HCT116 (cell line): Measurements from ENCODE around the gene TRAPPC12. TPM values are rescaled to one million over a fixed set of nuclear protein-coding genes. Genes with fewer than 3 reads are reported as not detected.
A peak's percentile ranks its signal among the peaks of the same experiment; 100 is the strongest.

Experiments
- ATAC-seq: fragments of 200-7000 bp; cut with Tn5 transposase; 2 replicates; pipeline ENCODE4 v1.9.1; 2020; ENCODE audit warnings: mild to moderate bottlenecking, moderate library complexity
- BruUV-seq: library from RNA; stranded (reverse); fragments of 400-500 nt; replicated peaks from 2 replicates; lab custom pipeline; 2021; lab: Mats Ljungman, UMichigan
- CTCF ChIA-PET: fragments of 300-600 bp; sonication (Branson Sonifier 250); formaldehyde crosslinking; loops from one replicate; lab custom pipeline; 2021; ENCODE audit warnings: antibody characterized with exemption; lab: Charles Lee
- POLR2A ChIA-PET: fragments of 300-600, 350-600 bp; sonication (Branson Sonifier 250); formaldehyde crosslinking; loops from one replicate; lab custom pipeline; 2021; ENCODE audit warnings: antibody characterized with exemption; lab: Charles Lee
- RAD21 ChIA-PET, 2 experiments: fragments of 300-600 bp; sonication (Branson Sonifier 250); formaldehyde crosslinking; loops; one replicate each; lab custom pipeline; 2023; ENCODE audit warnings: low total read pairs in 2 of 2; ENCODE audit not compliant: uncharacterized antibody in 2 of 2, unreplicated experiment in 2 of 2, low non-redundant PET in 1 of 2; lab: Charles Lee
- DNase-seq: peaks from one replicate; pipeline ENCODE4 v3.0.0-alpha.2; 2010; ENCODE audit warnings: low read depth, low spot score
- H2AFZ ChIP-seq: fragments of 200-600 bp; shearing (Covaris generic), sonication (generic); 2 replicates; pipeline ENCODE4 v1.6.1; 2017; ENCODE audit warnings: low read depth, mixed run types, mixed read lengths, antibody characterized with exemption, low read length; ENCODE audit not compliant: poor library complexity, severe bottlenecking
- H3K27ac ChIP-seq: 2 replicates; pipeline ENCODE4 v1.5.1; 2012; ENCODE audit warnings: low read depth, low read length
- H3K27me3 ChIP-seq: fragments of 200-600 bp; sonication (generic); 2 replicates; pipeline ENCODE4 v1.6.1; 2016; ENCODE audit warnings: mixed run types, low read length, mixed read lengths; ENCODE audit not compliant: insufficient read depth
- H3K36me3 ChIP-seq, 2 experiments: fragments of 200-500 bp in 1 of 2; fragments of 200-600 bp in 1 of 2; sonication (Bioruptor generic) in 1 of 2; sonication (generic) in 1 of 2; 2 replicates each; pipeline versions ENCODE4 v1.5.1 to v1.6.1; 2014 to 2016; ENCODE audit warnings: low read length in 2 of 2, inconsistent platforms in 1 of 2, mixed read lengths in 1 of 2, mixed run types in 1 of 2; ENCODE audit not compliant: insufficient read depth in 2 of 2, control insufficient read depth in 1 of 2
- H3K4me1 ChIP-seq, 2 experiments: fragments of 200-600 bp in 1 of 2; sonication (generic) in 1 of 2; 2 replicates each; pipeline versions ENCODE4 v1.5.1 to v1.6.1; 2012 to 2017; ENCODE audit warnings: low read length in 2 of 2, inconsistent platforms in 1 of 2, mild to moderate bottlenecking in 1 of 2, mixed read lengths in 1 of 2, mixed run types in 1 of 2, moderate library complexity in 1 of 2; ENCODE audit not compliant: insufficient read depth in 2 of 2, control insufficient read depth in 1 of 2
- H3K4me2 ChIP-seq: fragments of 200-600 bp; sonication (generic); 2 replicates; pipeline ENCODE4 v1.6.1; 2017; ENCODE audit warnings: mixed run types, low read length, mixed read lengths
- H3K4me3 ChIP-seq, 2 experiments: fragments of 200-600 bp in 1 of 2; sonication (generic) in 1 of 2; replicated peaks in 1 of 2; 2 replicates each; pipeline ENCODE4 v1.5.1; 2011 to 2016; ENCODE audit warnings: low read length in 2 of 2, control low read depth in 1 of 2, low read depth in 1 of 2, mild to moderate bottlenecking in 1 of 2, mixed read lengths in 1 of 2, mixed run types in 1 of 2
- H3K79me2 ChIP-seq: fragments of 200-600 bp; sonication (generic); 2 replicates; pipeline ENCODE4 v1.6.1; 2017; ENCODE audit warnings: mild to moderate bottlenecking, mixed run types, low read length, moderate library complexity, mixed read lengths; ENCODE audit not compliant: insufficient read depth
- H3K9ac ChIP-seq: fragments of 200-600 bp; sonication (generic); 2 replicates; pipeline ENCODE4 v1.6.1; 2016; ENCODE audit warnings: low read length, mixed read lengths
- H3K9me2 ChIP-seq: fragments of 200-600 bp; sonication (generic), shearing (Covaris generic); 2 replicates; pipeline ENCODE4 v1.6.1; 2017; ENCODE audit warnings: mixed run types, mild to moderate bottlenecking, moderate library complexity; ENCODE audit not compliant: insufficient read depth
- H3K9me3 ChIP-seq, 2 experiments: fragments of 200-500 bp in 1 of 2; fragments of 200-600 bp in 1 of 2; sonication (Bioruptor generic) in 1 of 2; sonication (generic) in 1 of 2; 2 replicates each; pipeline ENCODE4 v1.6.1; 2014 to 2017; ENCODE audit warnings: low read length in 2 of 2, mixed read lengths in 2 of 2, inconsistent platforms in 1 of 2, low read depth in 1 of 2, mild to moderate bottlenecking in 1 of 2, mixed run types in 1 of 2, moderate library complexity in 1 of 2; ENCODE audit not compliant: control insufficient read depth in 1 of 2, insufficient read depth in 1 of 2
- H4K20me1 ChIP-seq: fragments of 200-600 bp; sonication (generic), shearing (Covaris generic); 2 replicates; pipeline ENCODE4 v1.6.1; 2017; ENCODE audit warnings: mixed run types, mild to moderate bottlenecking, moderate library complexity; ENCODE audit not compliant: insufficient read depth
- CBX3 ChIP-seq: IDR thresholded peaks from 2 replicates; pipeline ENCODE4 v1.6.1; 2012; ENCODE audit warnings: low read depth
- ELF1 ChIP-seq: IDR thresholded peaks from 2 replicates; pipeline ENCODE4 v1.6.1; 2012; ENCODE audit warnings: low read depth, borderline replicate concordance
- EZH2 ChIP-seq: fragments of 200-600 bp; sonication (generic); IDR thresholded peaks from 2 replicates; pipeline ENCODE4 v1.6.1; 2017; ENCODE audit warnings: antibody characterized with exemption, mixed run types
- EZH2phosphoT487 ChIP-seq: fragments of 200-600 bp; IDR thresholded peaks from 2 replicates; pipeline ENCODE4 v1.6.1; 2018; ENCODE audit warnings: antibody characterized with exemption, borderline replicate concordance
- JUND ChIP-seq: IDR thresholded peaks from 2 replicates; pipeline ENCODE4 v1.6.1; 2012
- POLR2A ChIP-seq: IDR thresholded peaks from 2 replicates; pipeline ENCODE4 v1.7.0; 2011; ENCODE audit warnings: borderline replicate concordance; ENCODE audit not compliant: insufficient read depth, insufficient read length; ENCODE audit errors: extremely low read depth
- RAD21 ChIP-seq: IDR thresholded peaks from 2 replicates; pipeline ENCODE4 v1.6.1; 2012; ENCODE audit warnings: low read depth, mild to moderate bottlenecking
- REST ChIP-seq: IDR thresholded peaks from 2 replicates; pipeline ENCODE4 v1.6.1; 2012; ENCODE audit warnings: low read depth
- SIN3A ChIP-seq: IDR thresholded peaks from 2 replicates; pipeline ENCODE4 v1.6.1; 2012; ENCODE audit warnings: low read depth
- SRF ChIP-seq: IDR thresholded peaks from 2 replicates; pipeline ENCODE4 v1.6.1; 2012; ENCODE audit warnings: low read depth
- YY1 ChIP-seq: IDR thresholded peaks from 2 replicates; pipeline ENCODE4 v1.6.1; 2011; ENCODE audit warnings: low read length, low read depth, moderate library complexity, mild to moderate bottlenecking; ENCODE audit not compliant: insufficient replicate concordance; ENCODE audit errors: extremely low read depth
- ZFX ChIP-seq: fragments of 450-650 bp; IDR thresholded peaks from 2 replicates; pipeline ENCODE4 v1.6.1; 2017
- ZNF274 ChIP-seq: fragments of 200-500 bp; sonication (Bioruptor generic); IDR thresholded peaks from 2 replicates; pipeline ENCODE4 v1.6.1; 2014; ENCODE audit warnings: mild to moderate bottlenecking, low read depth, low read length, inconsistent platforms
- intact Hi-C: fragments of 100-400 bp; cut with micrococcal nuclease; formaldehyde crosslinking; loops from 2 replicates; pipeline ENCODE4 v1.10.0; 2022
- total RNA-seq: library from RNA; stranded (reverse); gene quantifications from one replicate; pipeline ENCODE4 v1.2.1, GENCODE V29; 2021; ENCODE audit not compliant: unreplicated experiment
- TF ChIP-seq, protein P1 (sequence below): IDR thresholded peaks from 2 replicates; pipeline ENCODE4 v1.6.1; 2011; ENCODE audit warnings: mild to moderate bottlenecking, low read length, moderate library complexity; ENCODE audit not compliant: insufficient replicate concordance; ENCODE audit errors: extremely low read depth
- TF ChIP-seq, protein P2 (sequence below), 3 experiments: fragments of 200-600 bp in 1 of 3; sonication (generic) in 1 of 3; IDR thresholded peaks in 2 of 3; conservative IDR thresholded peaks in 1 of 3; 2 replicates each; pipeline ENCODE4 v1.5.1; 2012 to 2017; ENCODE audit warnings: low read depth in 2 of 3, low read length in 2 of 3, antibody characterized with exemption in 1 of 3, borderline replicate concordance in 1 of 3, control low read depth in 1 of 3, mild to moderate bottlenecking in 1 of 3, mixed read lengths in 1 of 3, mixed run types in 1 of 3, moderate library complexity in 1 of 3; ENCODE audit not compliant: insufficient read depth in 1 of 3
- TF ChIP-seq, protein P3 (sequence below): IDR thresholded peaks from 2 replicates; pipeline ENCODE4 v1.6.1; 2012

TRAPPC12 gene
- total RNA-seq, 1 experiment from 2014 or later = 47.4 TPM

- TF ChIP-seq ZFX (no peak), YY1 (peak; percentile 13), EZH2 (no peak), EZH2phosphoT487 (no peak), REST (no peak), SIN3A (no peak), SRF (no peak), POLR2A (no peak), JUND (no peak), ELF1 (no peak), ZNF274 (no peak), CBX3 (0 out of 2 replicates have a peak, but pooled peaks have one; percentile 17), RAD21 (peak; percentile 61; the same call in 1 of the 2 replicates)
- TF ChIP-seq, protein P1, sequence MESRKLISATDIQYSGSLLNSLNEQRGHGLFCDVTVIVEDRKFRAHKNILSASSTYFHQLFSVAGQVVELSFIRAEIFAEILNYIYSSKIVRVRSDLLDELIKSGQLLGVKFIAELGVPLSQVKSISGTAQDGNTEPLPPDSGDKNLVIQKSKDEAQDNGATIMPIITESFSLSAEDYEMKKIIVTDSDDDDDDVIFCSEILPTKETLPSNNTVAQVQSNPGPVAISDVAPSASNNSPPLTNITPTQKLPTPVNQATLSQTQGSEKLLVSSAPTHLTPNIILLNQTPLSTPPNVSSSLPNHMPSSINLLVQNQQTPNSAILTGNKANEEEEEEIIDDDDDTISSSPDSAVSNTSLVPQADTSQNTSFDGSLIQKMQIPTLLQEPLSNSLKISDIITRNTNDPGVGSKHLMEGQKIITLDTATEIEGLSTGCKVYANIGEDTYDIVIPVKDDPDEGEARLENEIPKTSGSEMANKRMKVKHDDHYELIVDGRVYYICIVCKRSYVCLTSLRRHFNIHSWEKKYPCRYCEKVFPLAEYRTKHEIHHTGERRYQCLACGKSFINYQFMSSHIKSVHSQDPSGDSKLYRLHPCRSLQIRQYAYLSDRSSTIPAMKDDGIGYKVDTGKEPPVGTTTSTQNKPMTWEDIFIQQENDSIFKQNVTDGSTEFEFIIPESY = no peak
- TF ChIP-seq, protein P2, sequence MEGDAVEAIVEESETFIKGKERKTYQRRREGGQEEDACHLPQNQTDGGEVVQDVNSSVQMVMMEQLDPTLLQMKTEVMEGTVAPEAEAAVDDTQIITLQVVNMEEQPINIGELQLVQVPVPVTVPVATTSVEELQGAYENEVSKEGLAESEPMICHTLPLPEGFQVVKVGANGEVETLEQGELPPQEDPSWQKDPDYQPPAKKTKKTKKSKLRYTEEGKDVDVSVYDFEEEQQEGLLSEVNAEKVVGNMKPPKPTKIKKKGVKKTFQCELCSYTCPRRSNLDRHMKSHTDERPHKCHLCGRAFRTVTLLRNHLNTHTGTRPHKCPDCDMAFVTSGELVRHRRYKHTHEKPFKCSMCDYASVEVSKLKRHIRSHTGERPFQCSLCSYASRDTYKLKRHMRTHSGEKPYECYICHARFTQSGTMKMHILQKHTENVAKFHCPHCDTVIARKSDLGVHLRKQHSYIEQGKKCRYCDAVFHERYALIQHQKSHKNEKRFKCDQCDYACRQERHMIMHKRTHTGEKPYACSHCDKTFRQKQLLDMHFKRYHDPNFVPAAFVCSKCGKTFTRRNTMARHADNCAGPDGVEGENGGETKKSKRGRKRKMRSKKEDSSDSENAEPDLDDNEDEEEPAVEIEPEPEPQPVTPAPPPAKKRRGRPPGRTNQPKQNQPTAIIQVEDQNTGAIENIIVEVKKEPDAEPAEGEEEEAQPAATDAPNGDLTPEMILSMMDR (IDR thresholded peaks at IDR 0.05 in 2 of 3, conservative IDR thresholded peaks at IDR 0.05 in 1 of 3; ENCODE audit: borderline replicate concordance in 1 of 3, insufficient read depth in 1 of 3, low read depth in 2 of 3, low read length in 2 of 3) = peak; percentile 67 to 99 (median 98); a peak in 5 of 6 replicates
- TF ChIP-seq, protein P3, sequence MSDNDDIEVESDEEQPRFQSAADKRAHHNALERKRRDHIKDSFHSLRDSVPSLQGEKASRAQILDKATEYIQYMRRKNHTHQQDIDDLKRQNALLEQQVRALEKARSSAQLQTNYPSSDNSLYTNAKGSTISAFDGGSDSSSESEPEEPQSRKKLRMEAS = no peak
- no peaks in the 10 kb centered on the region for H3K4me1 ChIP-seq
- H3K27ac ChIP-seq = no peak overlapping the region
- POLR2A ChIA-PET = no interaction called here
- H3K27me3 ChIP-seq = no peaks in the 10 kb centered on the region
- no peak overlapping the region for H3K4me2 ChIP-seq
- no TSS peak for BruUV-seq
- RAD21 ChIA-PET = no interaction called here
- H3K79me2 ChIP-seq = no peaks in the 10 kb centered on the region
- intact Hi-C loops = loop anchor here (1.0 kb wide), 2 partner anchors 39 to 228 kb away; no protein-coding TSS in a partner anchor
- no peak overlapping the region for H2AFZ ChIP-seq
- ATAC-seq (peak; percentile 96), DNase-seq (peak; percentile 27)
- no peak overlapping the region for H3K9ac ChIP-seq
- no peaks in the 10 kb centered on the region for H3K9me2 ChIP-seq
- CTCF ChIA-PET = interaction anchor here (0.7 to 1.6 kb wide), 8 partner anchors 10 to 222 kb away, joined by 3 to 5 read pairs (median 4); partner anchors contain the start of gene EIPR1
- H3K9me3 ChIP-seq = no peaks in the 10 kb centered on the region
- H3K4me3 ChIP-seq = no peak overlapping the region
- H3K36me3 ChIP-seq = peaks cover 8 to 9% of the 10 kb centered on the region in 2 experiments; a peak in 3 of 4 replicates
- H4K20me1 ChIP-seq = peaks cover 6% of the 10 kb centered on the region; the same call in 1 of the 2 replicates
Observed at GRCh38 chr2:3423492-3424170, 44.1 kb downstream of the TRAPPC12 start.
